Activated naive CD8-positive, alpha-beta T cell treated with anti-CD3 and anti-CD28 coated beads, Interleukin-2, amount 50 U/mL, for 16 hours (primary cell): ENCODE measurements around the gene RAB3C.

Source experiments
- DNase-seq: peaks from one replicate; pipeline ENCODE4 v3.0.0-alpha.2; 2020; ENCODE audit warnings: low read depth, low spot score

The RAB3C gene

GRCh38 chr5:58773744-58774441, 191.0 kb downstream of the RAB3C start:
- no peak for DNase-seq

DNA sequence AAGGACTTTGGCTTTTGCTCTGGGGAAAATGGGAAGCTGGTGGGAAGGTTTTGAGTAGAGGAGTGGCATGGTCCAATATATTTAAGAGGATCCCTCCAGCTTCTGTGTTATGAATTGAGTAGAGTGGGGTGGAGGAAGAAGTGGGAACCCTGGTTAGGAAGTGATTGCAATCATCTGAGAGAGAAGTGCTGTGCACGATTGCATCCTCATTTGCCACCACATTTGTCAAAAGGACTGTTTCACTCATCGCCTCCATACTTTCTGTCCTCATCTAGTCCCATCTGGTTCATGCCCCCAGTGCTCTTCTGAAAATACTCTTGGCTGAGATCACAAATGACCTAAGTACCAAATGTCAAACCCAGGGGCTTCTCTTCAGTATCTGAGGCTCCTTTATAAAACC, 192.1 kb downstream of the RAB3C start:
- DNase-seq = no peak

DNA sequence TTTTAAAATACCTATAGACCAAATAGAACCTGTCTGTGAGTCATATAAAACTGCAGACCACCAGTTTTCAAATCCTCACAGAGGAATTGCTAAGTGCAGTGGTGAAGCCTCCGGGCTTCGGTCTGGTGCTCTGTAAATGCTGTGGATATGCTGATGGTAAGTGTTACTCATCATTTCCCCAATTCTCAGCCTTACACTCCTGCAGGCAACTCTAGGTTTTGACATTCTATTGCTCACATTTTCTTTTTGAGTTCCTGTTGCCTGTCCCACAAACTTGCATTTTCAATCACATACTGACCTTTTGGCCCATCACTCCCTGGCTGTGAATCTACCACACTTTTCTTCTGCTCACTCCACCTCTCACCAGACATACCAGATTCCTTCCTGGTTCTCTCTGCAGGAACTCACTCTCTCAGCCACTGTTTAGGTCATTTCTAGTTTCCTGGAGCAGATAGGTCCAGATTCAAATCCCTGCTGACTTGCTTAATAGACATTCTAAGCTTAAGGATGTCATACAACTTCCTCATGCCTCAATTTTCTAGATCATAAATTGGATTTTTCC, 192.9 kb downstream of the RAB3C start:
- DNase-seq = no peak

DNA sequence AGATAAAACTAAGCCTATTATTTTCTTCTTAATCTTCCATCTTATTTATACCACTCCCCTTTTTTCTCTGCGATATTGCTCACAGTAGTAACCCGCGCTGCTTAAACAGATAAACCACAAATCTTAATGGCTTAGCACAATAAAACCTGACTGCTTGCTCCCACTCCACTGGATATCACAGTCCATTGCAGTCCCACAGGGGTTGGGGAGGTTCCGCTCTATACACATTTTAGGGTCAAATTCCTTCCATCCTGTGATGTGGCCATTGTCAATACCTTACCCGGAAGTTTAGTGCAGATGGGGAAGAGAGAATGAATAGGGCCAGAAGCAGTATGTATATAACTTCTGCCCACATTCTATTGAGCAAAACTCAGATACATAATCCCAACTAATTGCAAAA, 193.7 kb downstream of the RAB3C start:
- DNase-seq = no peak

DNA sequence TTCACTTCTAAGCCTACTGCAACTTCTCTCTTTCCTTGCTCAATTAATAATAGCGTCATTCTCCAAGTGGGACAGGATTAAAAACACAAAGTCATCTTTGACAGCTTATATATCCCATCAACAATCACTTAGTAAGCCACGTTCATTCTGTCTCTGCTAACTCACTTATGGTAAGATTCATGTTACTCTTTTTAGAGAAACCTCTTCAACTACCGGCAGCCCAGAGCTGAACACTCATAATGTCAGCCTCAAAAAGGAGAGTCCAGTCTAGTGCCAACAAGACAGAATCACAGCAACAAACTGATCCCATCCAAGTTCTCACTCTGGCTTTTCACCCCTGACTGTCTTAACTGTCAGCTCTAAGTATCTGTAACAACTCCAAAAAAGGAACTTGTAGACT, 196.0 kb downstream of the RAB3C start:
- no peak for DNase-seq

DNA sequence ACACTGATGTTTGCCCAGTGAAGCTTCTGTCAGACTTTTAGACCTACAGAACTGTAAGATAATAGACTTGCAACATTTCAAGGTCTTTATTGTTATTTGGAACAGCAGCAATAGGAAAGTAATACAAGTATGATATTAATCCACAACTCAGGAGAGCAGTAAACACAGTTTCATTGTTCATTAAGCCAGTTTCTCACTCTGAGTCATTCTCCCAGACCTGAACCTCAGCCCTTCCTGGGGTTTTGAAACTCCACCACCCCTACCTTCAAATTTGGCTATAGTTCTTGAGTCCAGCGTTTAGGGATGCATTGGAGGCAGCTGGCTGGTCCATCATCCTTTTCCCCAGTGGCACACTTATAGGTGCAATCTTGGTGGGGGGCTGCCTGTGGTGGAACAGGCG, 203.2 kb downstream of the RAB3C start:
- DNase-seq = no peak

- no peak for DNase-seq
These were observed 203.9 kb downstream of the RAB3C start for GRCh38 chr5:58786711-58787303.

DNA sequence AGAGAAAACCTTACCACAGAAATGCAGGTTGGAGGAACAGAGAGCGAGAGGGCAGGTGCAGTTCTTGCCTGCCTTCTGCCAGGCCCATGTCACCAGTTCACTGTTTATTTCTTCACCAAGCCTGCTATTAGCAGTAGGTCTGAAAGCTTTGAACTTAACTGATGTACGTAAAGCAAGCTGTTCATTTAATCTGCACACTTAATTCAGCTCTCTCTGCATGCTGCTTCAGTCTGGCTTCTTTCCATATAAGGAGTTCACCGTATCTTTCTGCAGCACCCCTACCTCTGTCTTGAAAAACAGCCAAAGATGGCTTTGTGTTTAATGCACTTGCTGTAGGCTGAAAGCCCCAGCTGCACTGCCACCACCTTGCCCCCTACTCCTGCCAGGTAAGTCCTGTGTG, 205.1 kb downstream of the RAB3C start:
- no peak for DNase-seq

DNA sequence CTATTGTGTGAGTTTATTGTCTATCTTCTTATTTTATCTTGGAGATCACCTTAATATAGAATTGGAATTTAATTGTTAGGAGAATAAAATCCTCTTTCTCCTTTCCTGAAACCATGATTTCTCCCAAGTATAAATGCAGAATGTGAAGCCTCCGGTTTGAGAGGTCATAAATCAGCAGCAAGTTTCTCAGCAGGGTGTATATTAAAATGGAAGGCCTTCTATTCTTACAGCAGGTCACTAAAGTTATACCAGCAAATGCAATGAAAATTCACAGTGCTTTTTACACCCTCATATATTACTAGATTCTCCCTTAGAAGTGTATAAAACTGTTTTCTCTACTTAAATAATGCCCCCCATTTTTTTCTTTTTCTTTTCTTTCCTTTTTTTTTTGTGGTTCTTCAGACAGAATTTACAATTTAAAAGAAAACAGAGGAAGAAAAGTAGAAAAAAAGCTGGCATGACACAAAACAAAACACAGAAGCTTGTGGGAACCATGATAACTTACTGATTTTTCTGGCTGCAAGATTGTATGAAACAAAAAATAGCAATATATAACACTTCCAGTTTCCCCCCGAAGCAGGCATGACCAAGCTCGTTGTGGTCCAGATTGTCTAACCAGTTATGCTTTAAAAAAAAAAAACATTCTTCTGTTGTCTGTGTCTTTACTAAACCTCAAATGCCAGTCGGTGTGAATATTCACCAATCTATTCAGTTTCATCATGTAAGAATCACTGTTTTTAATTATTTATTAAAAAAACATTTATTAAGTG, 211.2 kb downstream of the RAB3C start:
- no peak for DNase-seq

DNA sequence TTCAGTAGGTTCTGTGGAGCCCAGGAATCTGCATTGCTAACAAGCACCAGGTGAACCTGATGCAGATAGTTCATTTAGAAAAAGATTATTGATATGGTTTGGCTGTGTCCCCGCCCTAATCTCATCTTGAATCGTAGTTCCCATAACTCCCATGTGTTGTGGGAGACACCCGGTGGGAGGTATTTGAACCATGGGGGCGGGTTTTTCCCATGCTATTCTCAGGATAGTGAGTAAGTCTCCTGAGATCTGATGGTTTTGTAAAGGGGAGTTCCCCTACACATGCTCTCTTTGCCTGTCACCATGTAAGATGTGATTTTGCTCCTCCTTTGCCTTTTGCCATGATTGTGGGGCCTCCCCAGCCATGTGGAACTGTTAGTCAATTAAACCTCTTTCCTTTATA, 212.0 kb downstream of the RAB3C start:
- DNase-seq = no peak

DNA sequence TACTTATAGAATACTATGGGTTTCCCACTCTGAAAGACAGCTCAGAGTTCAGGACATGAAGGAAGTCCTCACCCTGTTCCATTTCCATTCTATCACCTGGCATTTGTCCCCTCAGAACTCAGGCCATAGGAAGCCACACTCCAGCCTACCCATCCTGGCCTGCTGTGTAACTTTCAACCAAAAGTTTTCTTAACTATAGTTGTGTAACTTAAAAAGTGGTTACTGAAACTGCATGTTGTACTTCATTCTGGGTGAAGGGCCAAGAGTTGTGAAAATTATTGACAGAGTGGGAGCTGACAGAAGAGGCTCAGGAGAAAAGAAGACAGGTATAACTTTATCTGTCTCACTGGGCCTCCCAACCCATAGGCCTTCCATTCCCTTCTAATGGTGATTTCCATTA, 212.5 kb downstream of the RAB3C start:
- no peak for DNase-seq

GRCh38 chr5:58797021-58797420, 214.1 kb downstream of the RAB3C start:
- DNase-seq = no peak

DNA sequence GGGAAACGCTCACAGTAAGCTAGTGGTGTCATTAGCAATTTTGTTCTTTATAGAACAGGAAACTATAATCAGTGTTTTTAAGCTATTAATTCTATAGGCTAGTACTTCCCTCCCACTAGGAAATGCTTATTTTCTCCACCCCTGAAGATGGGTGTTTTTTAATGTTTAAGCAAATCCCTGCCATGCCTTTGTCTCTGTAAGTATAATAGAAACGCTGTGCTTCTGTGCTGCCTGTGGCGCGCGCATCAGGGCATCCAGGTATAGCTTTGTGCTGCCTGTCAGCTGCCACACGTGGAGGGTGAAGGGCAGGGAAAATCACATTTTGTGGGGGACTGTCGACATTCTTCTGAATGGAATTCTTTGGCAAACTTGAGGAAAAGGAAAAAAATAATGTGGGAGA, 217.5 kb downstream of the RAB3C start:
- DNase-seq = no peak

DNA sequence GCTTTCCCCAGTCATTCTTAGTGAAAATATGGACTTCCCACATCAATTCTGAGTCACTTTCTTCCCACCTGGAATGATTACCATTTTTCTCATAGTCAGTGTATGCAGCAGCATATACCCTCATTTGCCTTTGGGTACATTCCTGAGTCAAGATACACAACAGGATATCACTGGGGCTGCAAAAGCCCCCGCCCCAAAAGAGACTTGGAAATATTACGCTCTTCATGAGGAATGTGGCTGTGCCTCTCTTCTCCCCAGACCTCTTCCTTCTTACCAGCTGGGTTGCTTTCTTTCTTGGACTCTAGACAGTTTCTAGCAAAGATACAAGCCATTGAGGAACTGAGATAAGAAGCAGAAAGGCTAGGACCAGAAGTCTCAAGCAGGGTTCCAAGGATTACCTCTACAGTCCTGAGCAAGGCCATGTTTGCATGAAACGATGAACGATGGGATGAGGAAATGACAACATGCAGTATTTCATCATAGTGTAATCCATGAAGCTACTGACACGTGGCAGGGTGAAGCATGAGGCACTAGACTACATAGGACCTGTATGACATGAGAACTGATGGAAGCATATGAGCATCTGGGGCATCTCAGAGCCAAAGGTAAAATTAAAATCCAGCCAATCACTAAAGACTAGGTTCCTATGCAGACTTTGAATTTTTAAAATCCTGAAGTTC, 218.1 kb downstream of the RAB3C start:
- DNase-seq = no peak

DNA sequence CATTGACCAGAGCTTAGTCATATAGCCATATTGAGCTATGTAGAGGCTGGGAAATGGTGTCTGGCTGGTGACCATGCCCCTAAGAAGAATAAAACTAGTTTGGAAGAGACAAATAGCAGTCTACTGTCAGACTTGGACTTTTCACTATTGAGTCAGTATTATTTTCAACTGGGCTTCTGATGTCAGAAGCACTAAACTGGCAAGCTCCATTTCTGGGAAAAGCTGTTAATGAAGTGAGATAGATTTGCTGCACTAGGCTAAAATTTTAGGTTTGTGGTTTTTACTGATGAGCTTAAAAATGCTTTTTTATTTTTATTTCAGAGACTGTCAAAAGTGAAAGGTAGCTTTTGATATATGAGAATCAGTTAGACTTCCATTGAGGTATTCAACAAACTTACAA, 220.2 kb downstream of the RAB3C start:
- DNase-seq = no peak

- no peak for DNase-seq
These were observed 221.4 kb downstream of the RAB3C start for GRCh38 chr5:58804291-58804690.

DNA sequence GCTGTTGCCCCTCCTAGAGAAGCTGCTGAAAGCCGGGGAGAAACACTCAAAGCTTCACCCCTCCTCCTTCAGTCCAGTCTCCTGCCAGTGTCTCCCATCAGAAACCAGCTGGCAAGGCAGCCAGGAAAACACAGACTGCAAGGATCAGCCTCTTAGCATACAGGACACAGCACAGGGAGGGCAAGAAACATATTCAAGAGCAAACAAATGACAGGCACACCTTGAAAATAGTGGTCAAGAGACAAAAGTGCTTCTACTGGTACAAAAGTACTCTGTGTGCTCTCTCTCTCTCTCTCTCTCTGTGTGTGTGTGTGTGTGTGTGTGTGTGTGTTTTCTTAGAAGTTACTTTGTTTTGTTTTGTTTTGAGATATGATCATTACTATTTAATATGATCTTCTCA, 227.2 kb downstream of the RAB3C start:
- no peak for DNase-seq

DNA sequence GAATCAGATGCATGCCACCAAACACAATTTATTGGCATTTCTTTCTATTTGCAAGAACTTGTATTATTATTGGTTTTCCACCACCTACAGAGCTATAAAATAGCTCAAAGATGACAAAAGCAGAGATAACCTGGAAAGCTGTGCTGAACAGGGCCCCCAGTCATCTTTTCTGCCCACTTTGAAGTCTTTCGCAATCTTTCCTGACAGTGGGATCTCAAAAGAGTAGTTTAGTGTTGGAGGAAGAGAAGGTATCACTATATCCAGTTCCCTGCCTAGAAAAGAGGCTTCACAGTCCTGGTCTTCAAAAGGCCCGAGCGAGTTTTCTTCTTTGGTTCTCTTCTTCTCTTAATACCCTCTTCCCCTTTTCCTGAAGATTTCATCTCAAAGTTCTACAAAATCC, 231.0 kb downstream of the RAB3C start:
- no peak for DNase-seq

GRCh38 chr5:58816181-58816731, 233.4 kb downstream of the RAB3C start:
- DNase-seq = no peak

DNA sequence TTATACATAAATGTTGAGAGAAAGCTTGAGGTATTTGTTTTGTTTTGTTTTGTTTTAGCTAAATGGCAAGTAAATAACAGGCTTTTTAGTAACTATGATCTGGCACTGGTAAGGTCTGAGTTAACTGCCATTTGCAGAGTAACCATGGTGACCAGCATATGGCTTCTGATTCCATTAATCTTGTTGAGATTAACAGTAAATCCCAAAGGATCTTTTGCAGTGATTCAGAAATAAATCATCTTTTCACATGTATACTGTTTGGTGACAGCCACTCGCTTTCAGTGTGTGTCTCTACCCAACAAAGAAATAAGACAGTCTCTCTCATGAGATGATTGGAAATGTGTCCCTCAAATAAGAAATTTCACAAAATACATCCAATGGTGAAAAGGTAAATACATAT, 235.6 kb downstream of the RAB3C start:
- DNase-seq = no peak

DNA sequence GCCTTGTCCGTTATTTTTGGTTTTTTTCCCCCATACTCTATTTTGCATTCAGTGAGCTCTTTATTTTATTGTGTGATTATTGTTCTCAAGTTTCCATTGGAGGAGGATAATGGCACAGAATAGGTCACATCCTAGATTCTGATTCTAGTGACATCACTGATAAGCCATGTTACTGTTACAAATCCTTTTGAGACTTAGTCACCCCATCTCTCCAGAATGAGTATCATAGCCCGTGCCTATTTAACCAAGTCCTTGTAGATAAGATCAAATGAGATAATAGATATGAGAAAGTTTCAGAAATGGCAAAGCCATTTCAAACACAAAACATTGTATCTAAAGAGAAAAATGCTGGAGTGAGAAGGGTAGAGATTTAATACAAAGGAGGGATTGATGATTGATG, 242.6 kb downstream of the RAB3C start:
- no peak for DNase-seq

DNA sequence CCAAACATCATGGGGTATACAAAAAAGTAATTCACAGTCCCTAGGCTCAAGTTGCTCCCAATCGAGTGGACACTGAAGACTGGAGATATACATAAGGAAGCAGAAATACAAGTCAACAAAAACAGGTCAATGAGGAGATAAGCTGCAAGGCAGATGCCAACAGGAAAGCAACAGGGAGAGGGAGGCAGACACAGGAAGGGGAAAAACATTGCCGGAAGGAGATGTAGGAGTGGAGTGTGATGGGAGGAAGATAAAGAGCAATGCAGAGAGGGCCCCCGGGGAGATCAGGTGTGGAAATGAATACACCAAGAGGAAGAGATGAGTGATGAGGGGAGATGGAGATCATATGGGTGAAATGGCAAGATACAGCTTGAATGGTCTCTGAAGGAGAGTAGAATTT, 243.0 kb downstream of the RAB3C start:
- no peak for DNase-seq
